ENCODE measurements around the gene EPHB4. TPM values are rescaled to one million over a fixed set of nuclear protein-coding genes. Genes with fewer than 3 reads are reported as not detected.

Gene EPHB4
- total and polyA plus RNA-seq, 2 donors (not counting 3 experiments of a cell fraction or from before 2014, with no cell fraction given): 193 to 274 TPM

DNA sequence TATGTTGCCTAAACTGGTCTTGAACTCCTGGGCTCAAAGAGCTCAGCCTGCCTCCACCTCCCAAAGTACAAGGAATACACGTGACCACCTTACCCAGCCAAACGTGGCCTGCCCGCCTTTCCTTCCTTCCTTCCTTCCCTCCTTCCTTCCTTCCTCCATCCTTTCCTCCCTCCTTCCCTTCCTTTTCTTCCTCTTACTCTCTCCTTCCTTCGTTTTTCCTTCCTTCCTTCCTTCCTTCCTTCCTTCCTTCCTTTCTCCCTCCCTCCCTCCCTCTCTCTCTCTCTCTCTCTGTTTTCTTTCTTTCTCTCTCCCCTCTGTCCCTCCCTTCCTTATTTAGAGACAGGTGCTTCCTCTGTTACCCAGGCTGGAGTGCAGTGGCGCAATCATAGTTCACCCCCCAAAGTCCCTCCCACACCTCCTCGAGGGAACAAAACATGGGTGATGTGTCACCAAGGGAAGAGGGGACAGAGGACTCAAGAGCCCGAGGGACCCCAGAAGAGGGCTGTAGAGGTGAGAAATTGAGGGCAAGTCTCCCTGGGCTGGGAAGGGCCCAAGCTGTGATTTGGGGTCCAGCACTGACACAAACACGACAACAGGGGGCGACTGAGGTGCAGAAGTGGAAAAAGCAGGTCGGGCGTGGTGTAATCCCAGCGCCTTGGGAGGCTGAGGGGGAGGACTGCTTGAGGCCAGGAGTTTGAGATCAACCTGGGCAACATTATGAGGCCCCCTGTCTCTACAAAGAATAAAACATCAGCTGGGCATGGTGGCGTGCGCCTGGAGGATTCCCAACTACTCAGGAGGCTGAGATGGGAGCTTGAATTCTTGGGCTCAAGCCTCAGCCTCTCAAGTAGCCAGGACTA, 28.1 kb downstream of the EPHB4 start:
- H2AFZ ChIP-seq (ENCODE audit: low read depth, low read length): no peak overlapping the region
- FAIRE-seq: peak; percentile 93
- DNase-seq (ENCODE audit: low read depth, low spot score): peak; percentile 70
- TF ChIP-seq, protein P1, sequence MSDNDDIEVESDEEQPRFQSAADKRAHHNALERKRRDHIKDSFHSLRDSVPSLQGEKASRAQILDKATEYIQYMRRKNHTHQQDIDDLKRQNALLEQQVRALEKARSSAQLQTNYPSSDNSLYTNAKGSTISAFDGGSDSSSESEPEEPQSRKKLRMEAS (IDR thresholded peaks at IDR 0.05; ENCODE audit: insufficient read depth, insufficient read length): no peak
- TF ChIP-seq, protein P2, sequence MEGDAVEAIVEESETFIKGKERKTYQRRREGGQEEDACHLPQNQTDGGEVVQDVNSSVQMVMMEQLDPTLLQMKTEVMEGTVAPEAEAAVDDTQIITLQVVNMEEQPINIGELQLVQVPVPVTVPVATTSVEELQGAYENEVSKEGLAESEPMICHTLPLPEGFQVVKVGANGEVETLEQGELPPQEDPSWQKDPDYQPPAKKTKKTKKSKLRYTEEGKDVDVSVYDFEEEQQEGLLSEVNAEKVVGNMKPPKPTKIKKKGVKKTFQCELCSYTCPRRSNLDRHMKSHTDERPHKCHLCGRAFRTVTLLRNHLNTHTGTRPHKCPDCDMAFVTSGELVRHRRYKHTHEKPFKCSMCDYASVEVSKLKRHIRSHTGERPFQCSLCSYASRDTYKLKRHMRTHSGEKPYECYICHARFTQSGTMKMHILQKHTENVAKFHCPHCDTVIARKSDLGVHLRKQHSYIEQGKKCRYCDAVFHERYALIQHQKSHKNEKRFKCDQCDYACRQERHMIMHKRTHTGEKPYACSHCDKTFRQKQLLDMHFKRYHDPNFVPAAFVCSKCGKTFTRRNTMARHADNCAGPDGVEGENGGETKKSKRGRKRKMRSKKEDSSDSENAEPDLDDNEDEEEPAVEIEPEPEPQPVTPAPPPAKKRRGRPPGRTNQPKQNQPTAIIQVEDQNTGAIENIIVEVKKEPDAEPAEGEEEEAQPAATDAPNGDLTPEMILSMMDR (IDR thresholded peaks at IDR 0.05; ENCODE audit: extremely low read depth in 1 of 2, insufficient read depth in 1 of 2, low read depth in 1 of 2, low read length in 2 of 2): peak; percentile 65 to 82
- TF ChIP-seq POLR2AphosphoS5 (IDR thresholded peaks at IDR 0.05; ENCODE audit: insufficient read depth, low read depth, low read length): no peak
- no peak for TF ChIP-seq MYC (IDR thresholded peaks at IDR 0.05; ENCODE audit: low read depth, low read length)
- TF ChIP-seq POLR2A (IDR thresholded peaks at IDR 0.05; ENCODE audit: low read depth, low read length): peak; percentile 7
- TF ChIP-seq GATA2 (IDR thresholded peaks at IDR 0.05; ENCODE audit: insufficient read depth, insufficient read length, low read depth, low read length): no peak
- TF ChIP-seq FOS (IDR thresholded peaks at IDR 0.05; ENCODE audit: borderline replicate concordance, insufficient read depth, low read length): no peak
- TF ChIP-seq EZH2 (IDR thresholded peaks at IDR 0.05; ENCODE audit: borderline replicate concordance, low read depth, low read length, severe bottlenecking): no peak
- no peak for TF ChIP-seq JUN (IDR thresholded peaks at IDR 0.05; ENCODE audit: borderline replicate concordance, insufficient read depth, insufficient read length, low read depth)
- no peak overlapping the region for H3K9ac ChIP-seq (replicated peaks; ENCODE audit: extremely low read depth, insufficient read depth, low read length)
- H3K4me1 ChIP-seq (ENCODE audit: control insufficient read depth, extremely low read depth, insufficient read depth, low read length): peaks cover 42% of the 10 kb centered on the region
- H3K79me2 ChIP-seq (ENCODE audit: control insufficient read depth, insufficient read depth, low read length): no peaks in the 10 kb centered on the region
- H3K27me3 ChIP-seq (ENCODE audit: control insufficient read depth in 2 of 2, insufficient read depth in 2 of 2, low read length in 2 of 2): no peaks in the 10 kb centered on the region
- POLR2A ChIA-PET: interaction anchor here (0.6 to 3.8 kb wide), 2 partner anchors 52 to 64 kb away, joined by 3 to 15 read pairs; partner anchors contain the start of gene SLC12A9
- no peak overlapping the region for H3K4me3 ChIP-seq (replicated peaks in 1 of 3; ENCODE audit: insufficient read depth in 1 of 3, low read depth in 1 of 3, low read length in 3 of 3)
- dilution Hi-C loops (cut with MboI; ENCODE audit: extremely low pct_ligation_motif_present, low sequenced_read_pairs) (no loop called here), intact Hi-C loops (cut with micrococcal nuclease) (loop anchor here (1.0 kb wide), 2 partner anchors 53 to 94 kb away; partner anchors contain the start of gene SLC12A9)
- BruUV-seq (replicated peaks): no TSS peak
- H3K4me2 ChIP-seq (ENCODE audit: insufficient read depth, low read length): no peak overlapping the region
- H3K9me3 ChIP-seq (replicated peaks; ENCODE audit: control insufficient read depth, insufficient read depth, low read length): no peaks in the 10 kb centered on the region
- no peak overlapping the region for H3K27ac ChIP-seq (ENCODE audit: insufficient read depth, low read depth, low read length)
- H4K20me1 ChIP-seq (replicated peaks; ENCODE audit: control insufficient read depth, extremely low read depth, insufficient read depth, low read length): peaks cover 3% of the 10 kb centered on the region
- H3K9me1 ChIP-seq (replicated peaks; ENCODE audit: control insufficient read depth, extremely low read depth, insufficient read depth, low read length): no peaks in the 10 kb centered on the region
- peaks cover 7 to 15% of the 10 kb centered on the region in 2 experiments for H3K36me3 ChIP-seq (ENCODE audit: control insufficient read depth in 2 of 2, extremely low read depth in 1 of 2, insufficient read depth in 2 of 2, low read length in 2 of 2)
- CTCF ChIA-PET: interaction anchor here (0.7 to 9.8 kb wide), 17 partner anchors 8 to 187 kb away, joined by 3 to 214 read pairs (median 6); partner anchors contain the start of genes EPHB4, MOSPD3, POP7 and SLC12A9

Data from endothelial cell of umbilical vein (primary cell).